Pancreas (tissue), 10 donors: ENCODE data around the gene EEF2. TPM values are rescaled to one million over a fixed set of nuclear protein-coding genes. Genes with fewer than 3 reads are reported as not detected.

Experiments
- ATAC-seq, 4 donors: fragments of 200-7000 bp; cut with Tn5 transposase; one replicate each; pipeline versions ENCODE4 v1.8.0 to v1.9.1; 2020; ENCODE audit warnings: mild to moderate bottlenecking in 4 of 4, moderate library complexity in 4 of 4
- DNase-seq, 6 donors: peaks; one replicate each; pipeline ENCODE4 v3.0.0-alpha.2; 2020
- FAIRE-seq: peaks from 2 replicates; lab custom pipeline; 2012; peaks lifted over from hg19 to GRCh38; lab: Jason Lieb, UNC
- H3K27ac ChIP-seq, 4 donors: fragments of 200-600 bp; sonication (generic); 1 replicate in 3 of 4; 2 replicates in 1 of 4; pipeline versions ENCODE4 v1.5.0 to v1.8.0; 2020
- H3K27me3 ChIP-seq, 4 donors: fragments of 200-600 bp; one replicate each; pipeline ENCODE4 v1.8.0; 2021
- H3K36me3 ChIP-seq, 3 donors: fragments of 200-600 bp; sonication (generic) in 1 of 3; one replicate each; pipeline versions ENCODE4 v1.5.0 to v1.8.0; 2020 to 2021
- H3K4me1 ChIP-seq, 3 donors: fragments of 200-600 bp; one replicate each; pipeline ENCODE4 v1.8.0; 2021
- H3K4me3 ChIP-seq, 4 donors: fragments of 200-600 bp; sonication (generic) in 2 of 4; one replicate each; pipeline versions ENCODE4 v1.5.0 to v1.8.0; 2020 to 2021
- H3K9me3 ChIP-seq, 4 donors: fragments of 200-600 bp; one replicate each; pipeline ENCODE4 v1.8.0; 2021
- CTCF ChIP-seq, 4 donors: fragments of 200-600 bp; sonication (generic) in 3 of 4; IDR thresholded peaks; one replicate each; pipeline versions ENCODE4 v1.5.0 to v1.8.0; 2021; ENCODE audit warnings: antibody characterized with exemption in 4 of 4
- WGBS, 2 donors: extraction: QIAGEN DNeasy Blood & Tissue Kit; methylation state at CpG; one replicate each; pipeline ENCODE4 v1.1.7; 2013; 5-methylcytosine and 5-hydroxymethylcytosine counted together
- intact Hi-C, 3 donors: fragments of 100-400 bp; cut with DNase I; formaldehyde crosslinking; loops; one replicate each; pipeline versions ENCODE4 v1.11.1 to v1.14.2; 2022
- polyA plus RNA-seq, 2 donors: library from polyadenylated mRNA; stranded (reverse); fragments of 200-250 nt; gene quantifications; one replicate each; pipeline ENCODE4 v1.2.3, GENCODE V29; 2013
- total RNA-seq, 6 donors: library from RNA; stranded (reverse); fragmentation: NEBNext Ultra II Directional in 4 of 6; extraction: Animal tissue kit (Norgen Biotek cat#: 25700) in 4 of 6; gene quantifications; one replicate each; pipeline versions ENCODE4 v1.2.1 to v1.2.4, GENCODE V29; 2021 to 2023
- donor health status: healthy with polysubstance abuse.
- donor health status: DM: no; HTN: no; CAD: no; lungs with moderate emphysema.
- donor health status: DM: no; HTN: no; CAD: no.
- donor health status: control.
- donor health status: control.
- donor health status: Bipolar disorder and iron deficiency.
- donor health status: DM: yes; HTN: yes; CAD: no.
- donor health status: DM: no; HTN: no; CAD: no.
- donor health status: DM: no; HTN: no; CAD: no.
- donor health status: DM: yes; HTN: yes; CAD: no.

The EEF2 gene
- total and polyA plus RNA-seq, 8 donors: 545 to 4,238 (median 2,452) TPM

GRCh38 chr19:3979289-3979673 is 6.0 kb downstream of the EEF2 start:
- Histone ChIP-seq H3K4me3 (no peak overlapping the region), H3K27ac (no peak overlapping the region), H3K4me1 (peaks cover 7 to 17% (median 8%) of the 10 kb centered on the region in 3 donors), H3K9me3 (no peaks in the 10 kb centered on the region), H3K36me3 (peaks cover 41 to 92% (median 88%) of the 10 kb centered on the region in 3 donors), H3K27me3 (no peaks in the 10 kb centered on the region)
- 92 to 94% methylated on average over 18 of the region's 18 CpGs for WGBS, 2 donors
- FAIRE-seq: no peak
- DNase-seq: peak in 4 of 6 donors; percentile 21 to 82 (median 44)
- intact Hi-C loops: no loop called here
- no peak for ATAC-seq
- no peak for TF ChIP-seq CTCF (IDR thresholded peaks at IDR 0.05)

GRCh38 chr19:3978145-3978544 is 7.1 kb downstream of the EEF2 start:
- Histone ChIP-seq H3K36me3 (peaks cover 36 to 82% (median 78%) of the 10 kb centered on the region in 3 donors), H3K27me3 (no peaks in the 10 kb centered on the region), H3K4me1 (peaks cover 0 to 8% (median 0%) of the 10 kb centered on the region in 3 donors), H3K9me3 (no peaks in the 10 kb centered on the region), H3K27ac (no peak overlapping the region), H3K4me3 (no peak overlapping the region)
- no peak for ATAC-seq
- DNase-seq: no peak
- FAIRE-seq: no peak
- WGBS, 2 donors: 93 to 95% methylated on average over 19 of the region's 19 CpGs
- intact Hi-C loops: no loop called here
- no peak for TF ChIP-seq CTCF (IDR thresholded peaks at IDR 0.05)

GRCh38 chr19:3977242-3978143 is 7.8 kb downstream of the EEF2 start:
- Histone ChIP-seq H3K27me3 (no peaks in the 10 kb centered on the region), H3K4me3 (no peak overlapping the region), H3K4me1 (peaks cover 0 to 2% (median 0%) of the 10 kb centered on the region in 3 donors), H3K9me3 (no peaks in the 10 kb centered on the region), H3K36me3 (peaks cover 36 to 76% (median 72%) of the 10 kb centered on the region in 3 donors), H3K27ac (no peak overlapping the region)
- no peak for TF ChIP-seq CTCF (IDR thresholded peaks at IDR 0.05)
- FAIRE-seq (no peak), DNase-seq (peak in 5 of 6 donors; percentile 24 to 80 (median 50)), ATAC-seq (peak in 1 of 4 donors; percentile 0)
- 89 to 90% methylated on average over 57 to 59 of the region's 59 CpGs for WGBS, 2 donors
- intact Hi-C loops: no loop called here

- FAIRE-seq: no peak
- H3K27me3 ChIP-seq: no peaks in the 10 kb centered on the region
- ATAC-seq: peak in 1 of 4 donors; percentile 28
- no peaks in the 10 kb centered on the region for H3K4me1 ChIP-seq
- H3K36me3 ChIP-seq: peaks cover 33 to 67% (median 63%) of the 10 kb centered on the region in 3 donors
- TF ChIP-seq CTCF (IDR thresholded peaks at IDR 0.05): no peak
- H3K9me3 ChIP-seq: no peaks in the 10 kb centered on the region
- 90 to 92% methylated on average over 29 of the region's 29 CpGs for WGBS, 2 donors
- H3K27ac ChIP-seq: no peak overlapping the region
- H3K4me3 ChIP-seq: no peak overlapping the region
- peak in 3 of 6 donors; percentile 45 to 87 (median 63) for DNase-seq
- intact Hi-C loops: no loop called here
Observed at GRCh38 chr19:3976495-3977241, 8.6 kb downstream of the EEF2 start.
